CD4-positive, alpha-beta T cell treated with Interleukin-17A for 1 hour (primary cell): ENCODE results near the gene BRICD5.
A peak's percentile ranks its signal among the peaks of the same experiment; 100 is the strongest.

Source experiments
- DNase-seq: peaks from one replicate; pipeline ENCODE4 v3.0.0-alpha.2; 2020

The BRICD5 gene

GRCh38 chr16:2196162-2196980 is 14.3 kb downstream of the BRICD5 start, which contains the start of gene CASKIN1:
TSS of gene CASKIN1 (minus strand) at chr16:2196605. CDS start at chr16:2196432, 173 bp downstream.
- DNase-seq, result no peak

DNA sequence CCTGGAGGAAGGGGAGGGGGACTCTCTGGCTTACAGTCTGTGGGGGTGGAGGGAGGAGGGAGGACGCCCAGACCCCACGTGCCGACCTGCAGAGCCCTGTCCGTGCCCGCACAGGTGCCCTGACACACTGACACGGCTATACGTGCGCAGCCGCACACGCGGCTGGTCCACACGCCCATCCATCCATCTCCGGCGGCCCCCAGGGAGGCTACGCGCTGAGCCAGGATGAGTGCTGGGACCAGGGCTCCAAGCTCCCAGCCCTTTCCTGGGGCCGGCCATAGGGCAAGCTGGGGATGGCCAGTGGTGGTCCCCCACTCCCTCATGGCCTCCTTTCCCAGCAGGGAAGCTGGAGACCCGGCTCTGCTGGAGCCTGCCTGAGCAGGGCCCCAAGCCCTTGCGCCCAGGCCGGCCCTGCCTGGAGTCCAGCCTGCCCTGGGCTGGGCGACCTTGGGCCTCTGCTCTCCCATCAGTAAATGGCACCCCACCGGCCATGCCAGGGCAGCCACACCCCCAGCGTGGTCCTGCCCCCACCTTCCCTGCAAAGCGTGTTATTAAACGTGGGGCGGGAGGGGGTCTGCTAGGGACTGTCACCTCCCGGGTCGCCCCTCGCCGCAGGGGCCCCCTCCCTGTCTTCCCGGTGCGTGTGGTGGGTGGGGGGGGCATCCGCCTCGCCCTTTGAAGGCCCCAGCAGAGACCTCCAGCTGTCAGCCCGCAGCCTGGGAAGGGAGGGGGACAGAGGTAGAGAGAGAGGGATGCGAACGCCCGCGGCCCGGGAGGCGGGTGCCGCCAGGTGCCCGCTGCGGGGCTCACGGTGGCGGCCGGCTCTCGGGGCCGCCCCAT is 15.1 kb downstream of the BRICD5 start:
- DNase-seq, result peak; percentile 5

- peak; percentile 72 for DNase-seq
Observed at GRCh38 chr16:2194852-2195321, 15.8 kb downstream of the BRICD5 start.

- no peak for DNase-seq
Observed at GRCh38 chr16:2194166-2194834, 16.4 kb downstream of the BRICD5 start.

GRCh38 chr16:2191446-2191706 is 19.3 kb downstream of the BRICD5 start:
- no peak for DNase-seq

GRCh38 chr16:2190659-2191445 is 19.8 kb downstream of the BRICD5 start:
- no peak for DNase-seq

DNA sequence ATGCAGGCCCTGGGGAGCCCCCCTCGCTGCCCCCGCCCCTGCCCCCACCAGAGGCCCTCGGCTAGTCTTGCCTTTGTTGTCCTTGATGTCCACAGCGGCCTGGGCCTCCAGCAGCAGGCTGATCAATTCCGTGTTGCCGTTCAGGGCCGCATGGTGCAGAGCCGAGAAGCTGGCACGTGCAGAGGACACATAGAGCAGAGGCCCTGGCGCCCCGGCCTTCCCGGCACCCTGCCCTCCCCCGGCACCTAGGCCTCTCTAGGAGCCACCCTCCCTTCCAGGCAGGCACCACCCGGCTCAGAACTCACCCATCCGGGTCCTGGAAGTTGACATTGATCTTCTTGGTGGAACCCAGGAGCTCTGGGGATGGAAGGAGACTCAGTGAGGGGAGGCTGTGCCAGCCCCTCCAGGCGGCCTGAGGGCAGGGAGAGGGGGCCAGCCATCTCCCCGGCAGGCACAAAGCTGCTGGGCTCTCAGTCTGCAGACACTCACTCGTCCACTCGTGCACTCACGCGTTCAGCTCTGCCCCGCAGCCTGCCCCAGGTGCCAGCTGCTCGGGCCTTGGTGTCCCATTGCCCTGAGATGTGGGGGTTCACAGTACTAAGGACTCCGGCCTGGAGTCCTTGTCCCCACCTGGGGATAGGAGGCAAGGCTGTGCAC is 20.5 kb downstream of the BRICD5 start:
- DNase-seq, result no peak

GRCh38 chr16:2189252-2189893 is 21.3 kb downstream of the BRICD5 start:
- DNase-seq, result no peak

GRCh38 chr16:2188395-2188794 is 22.3 kb downstream of the BRICD5 start:
- DNase-seq, result no peak

GRCh38 chr16:2187212-2187611 is 23.5 kb downstream of the BRICD5 start:
- DNase-seq, result no peak

GRCh38 chr16:2186505-2186904 is 24.2 kb downstream of the BRICD5 start:
- DNase-seq, result no peak

GRCh38 chr16:2186064-2186463 is 24.6 kb downstream of the BRICD5 start:
- no peak for DNase-seq

GRCh38 chr16:2184962-2185361 is 25.7 kb downstream of the BRICD5 start:
- no peak for DNase-seq

GRCh38 chr16:2184346-2184745 is 26.3 kb downstream of the BRICD5 start:
- DNase-seq, result no peak

DNA sequence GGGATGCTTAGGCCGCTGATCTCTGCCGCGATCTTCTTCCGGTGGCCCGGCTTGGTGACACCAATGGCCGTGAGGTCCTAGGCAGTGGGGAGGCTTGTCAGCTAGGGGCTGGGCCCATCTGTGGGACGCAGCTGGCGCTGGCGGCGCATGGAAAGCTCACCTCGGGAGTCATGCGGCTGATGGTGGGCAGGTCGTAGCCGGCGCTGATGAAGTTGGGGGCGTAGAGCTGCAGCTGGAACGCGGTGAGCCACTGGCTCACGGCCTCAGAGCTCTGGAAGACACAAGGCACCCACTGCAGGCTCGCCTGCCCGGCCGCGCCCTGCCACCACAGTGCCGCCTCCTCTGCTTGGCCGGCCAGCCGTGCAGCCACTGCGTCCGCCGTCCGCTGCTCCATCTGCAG is 27.0 kb downstream of the BRICD5 start:
- no peak for DNase-seq

- no peak for DNase-seq
Observed at GRCh38 chr16:2181952-2182351, 28.7 kb downstream of the BRICD5 start.

GRCh38 chr16:2180962-2181923 is 29.4 kb downstream of the BRICD5 start:
- no peak for DNase-seq

- DNase-seq, result no peak
Observed at GRCh38 chr16:2180461-2180860, 30.2 kb downstream of the BRICD5 start.

DNA sequence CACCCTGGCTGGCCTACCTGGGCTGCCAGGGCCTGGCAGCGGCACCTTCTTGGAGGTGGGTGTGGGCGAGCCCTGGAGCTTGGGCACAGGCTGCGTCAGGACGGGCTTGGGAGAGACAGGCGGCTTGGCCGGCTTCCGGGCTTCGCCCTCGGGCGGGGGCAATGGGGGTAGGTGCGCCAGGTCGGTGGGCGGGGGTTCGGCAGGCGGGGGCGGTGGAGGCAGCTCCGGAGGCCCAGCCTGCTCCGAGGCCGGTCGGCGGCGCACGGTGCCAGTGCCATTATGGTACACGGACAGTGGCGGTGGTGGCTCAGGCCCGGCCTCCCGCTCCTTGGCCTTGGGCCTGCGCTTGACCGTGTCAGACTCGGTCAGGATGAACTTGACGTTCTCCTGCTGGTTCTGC is 31.1 kb downstream of the BRICD5 start:
- DNase-seq, result no peak

GRCh38 chr16:2179107-2179501 is 31.6 kb downstream of the BRICD5 start:
- no peak for DNase-seq
